GM21737 (cell line): Measurements from ENCODE around the gene ATP11C.
A peak's percentile ranks its signal among the peaks of the same experiment; 100 is the strongest.
"Not testable (repeated sequence)": the region's sequence is repeated elsewhere in the genome, so short reads cannot be mapped to it uniquely, and the experiment has no call there.

Experiments
- ATAC-seq: cut with Tn5 transposase; IDR thresholded peaks from one replicate; pipeline ENCODE4 v1.9.1; 2021; ENCODE audit warnings: mild to moderate bottlenecking, moderate library complexity; ENCODE audit not compliant: unreplicated experiment

Gene ATP11C

GRCh38 chrX:139738581-139738980 is 194.3 kb downstream of the ATP11C start:
- no peak for ATAC-seq

GRCh38 chrX:139736151-139736550 is 196.7 kb downstream of the ATP11C start:
- no peak for ATAC-seq

- ATAC-seq, result no peak
These were observed 197.9 kb downstream of the ATP11C start for GRCh38 chrX:139734996-139735395.

DNA sequence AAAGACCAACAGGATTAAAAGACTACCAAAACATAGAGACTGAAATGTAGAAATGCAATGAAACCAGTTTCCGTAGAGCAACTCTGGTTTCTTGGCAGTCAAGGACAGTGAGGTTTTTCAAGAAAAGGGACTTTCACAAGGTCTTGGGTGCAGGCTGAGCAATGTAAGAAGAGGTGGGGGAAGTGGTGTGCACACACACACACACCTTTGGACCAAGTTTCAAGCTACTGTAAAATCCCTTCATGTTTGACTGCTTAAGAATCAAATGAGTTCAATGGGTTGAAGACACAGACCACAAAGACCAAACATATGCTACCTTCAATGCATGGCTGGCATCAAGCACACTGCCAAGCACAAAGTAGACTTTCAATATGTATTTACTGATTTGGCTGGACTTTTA is 207.1 kb downstream of the ATP11C start:
- peak; percentile 79 for ATAC-seq

GRCh38 chrX:139724626-139725025 is 208.2 kb downstream of the ATP11C start:
- no peak for ATAC-seq

DNA sequence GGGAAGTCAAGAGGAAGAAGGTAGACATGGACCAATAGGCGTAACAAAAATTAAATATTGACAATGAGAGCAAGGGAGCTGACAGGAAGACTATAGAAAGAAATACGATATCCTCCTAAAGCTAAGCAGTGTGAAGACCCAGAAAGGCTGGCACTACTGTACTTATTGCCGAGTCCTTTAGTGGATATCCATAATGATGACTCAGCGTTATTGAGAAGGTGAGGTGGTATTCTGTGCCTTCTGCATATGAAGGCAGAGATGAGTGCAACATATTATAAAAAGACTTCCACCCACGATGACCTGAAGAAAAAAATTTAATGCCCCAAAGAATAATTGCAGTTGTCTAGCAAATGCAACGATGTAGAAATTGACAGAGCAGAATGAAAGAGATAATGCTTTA is 211.9 kb downstream of the ATP11C start:
- no peak for ATAC-seq

DNA sequence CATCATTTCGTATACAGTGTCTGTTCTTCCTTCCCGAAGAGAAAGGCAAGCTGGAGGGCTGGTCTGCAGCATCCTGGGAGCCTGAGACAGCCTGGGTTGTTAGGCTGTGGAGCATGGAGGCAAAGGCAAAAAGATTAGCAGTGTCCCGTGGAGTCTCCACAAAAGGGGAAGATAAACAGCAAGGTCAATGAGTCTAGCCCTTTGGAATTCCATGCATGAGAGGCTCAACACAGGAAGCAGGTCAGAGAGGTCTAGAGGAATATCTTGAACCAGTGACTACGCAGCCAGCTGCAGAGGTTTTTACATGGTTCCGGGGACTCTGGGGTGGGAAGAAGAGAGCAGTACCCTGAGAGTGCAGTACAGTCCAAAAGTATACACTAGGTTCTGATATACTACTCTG is 212.7 kb downstream of the ATP11C start:
- no peak for ATAC-seq

- no peak for ATAC-seq
These were observed 224.8 kb downstream of the ATP11C start, which contains the start of gene MCF2 for GRCh38 chrX:139708067-139708466. MCF2 (minus strand) TSS chrX:139708167; CDS start chrX:139651744, 56,423 bp downstream.

DNA sequence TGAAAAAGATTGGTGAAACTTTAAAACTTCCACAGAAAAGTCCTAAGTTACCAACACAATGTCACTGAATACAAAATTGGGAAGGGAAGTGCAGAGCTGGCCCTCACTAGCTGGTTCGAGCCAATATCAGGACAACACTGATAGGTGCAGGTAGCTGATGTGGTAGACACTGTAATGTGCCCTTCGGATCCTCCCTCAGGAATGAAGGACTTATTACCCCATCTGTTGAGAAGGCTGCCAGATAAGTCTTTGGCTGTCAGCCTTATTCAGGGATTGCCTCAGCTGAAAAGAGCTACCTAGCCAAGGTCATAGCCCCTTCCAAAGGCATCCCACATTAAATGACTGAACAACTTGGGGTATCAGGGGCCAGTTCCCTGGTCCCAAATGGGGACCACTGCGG is 230.2 kb downstream of the ATP11C start:
- no peak for ATAC-seq

GRCh38 chrX:139692908-139693307 is 239.9 kb downstream of the ATP11C start:
- ATAC-seq, result no peak

- no peak for ATAC-seq
These were observed 240.4 kb downstream of the ATP11C start for GRCh38 chrX:139692506-139692849.

- no peak for ATAC-seq
These were observed 240.9 kb downstream of the ATP11C start for GRCh38 chrX:139691843-139692505.

DNA sequence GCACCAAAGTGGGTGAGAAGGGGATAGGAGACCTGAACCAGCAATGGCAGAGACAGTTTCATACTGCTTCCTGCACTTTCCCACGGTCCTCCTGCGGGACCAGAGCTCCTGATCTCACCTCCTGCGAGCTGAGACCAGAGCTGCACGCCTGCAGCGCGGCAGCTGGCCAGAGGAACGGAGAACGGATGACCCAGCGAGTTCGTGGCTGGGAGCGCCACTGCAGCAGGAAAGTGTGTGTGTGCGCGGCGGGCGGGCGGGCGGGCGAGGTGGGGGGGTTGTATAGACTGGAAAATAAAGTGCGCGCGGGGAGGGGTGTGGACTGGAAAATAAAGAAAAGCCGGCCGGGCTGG is 241.4 kb downstream of the ATP11C start:
- ATAC-seq, result no peak

- not testable (repeated sequence) for ATAC-seq
These were observed 247.7 kb downstream of the ATP11C start for GRCh38 chrX:139685175-139685574.

GRCh38 chrX:139680356-139680755 is 252.5 kb downstream of the ATP11C start:
- no peak for ATAC-seq
